Bladder microvascular endothelial cell (primary cell): ENCODE data around the gene AMY2B. TPM values are rescaled to one million over a fixed set of nuclear protein-coding genes. Genes with fewer than 3 reads are reported as not detected.

Experiments
- total RNA-seq: library from RNA; depleted of rRNA; stranded (reverse); fragments of >200 nt; gene quantifications from 2 replicates; pipeline ENCODE4 v1.2.3, GENCODE V29; 2014

AMY2B gene
- 0.65 and 2.6 TPM in 2 replicates for total RNA-seq

GRCh38 chr1:103571289-103571688 lies at the start of gene AMY2B:
Gene AMY2B, plus strand, starts transcription at chr1:103571589. Its CDS starts 14 bp downstream, at chr1:103571603.

GRCh38 chr1:103525607-103526507 lies 45.5 kb upstream of the AMY2B start, which contains the start of gene RNPC3:
Gene RNPC3, plus strand, starts transcription at chr1:103525699. Its CDS starts 372 bp downstream, at chr1:103526071.

GRCh38 chr1:103616994-103617477 lies 45.6 kb downstream of the AMY2B start, which contains the start of gene AMY2A:
Gene AMY2A, plus strand, starts transcription at chr1:103617427. Its CDS starts 14 bp downstream, at chr1:103617441.

Other genes with a start within 250 kb of the AMY2B start
- gene RNPC3, start 45.9 kb upstream of the AMY2B start, total RNA-seq: 3.2 and 7.0 TPM in 2 replicates
- gene AMY2A, start 45.8 kb downstream of the AMY2B start, total RNA-seq: not detected in 2 replicates
- not detected in 2 replicates for gene AMY1A, start 84.2 kb downstream of the AMY2B start, total RNA-seq
- gene AMY1B, start 124.6 kb downstream of the AMY2B start, total RNA-seq: not detected in 2 replicates
- gene AMY1C, start 178.3 kb downstream of the AMY2B start, total RNA-seq: not detected in 2 replicates